ENCODE results near the gene INPPL1.
"Not testable (repeated sequence)": the region's sequence is repeated elsewhere in the genome, so short reads cannot be mapped to it uniquely, and the experiment has no call there.

The INPPL1 gene

GRCh38 chr11:72224564-72225410 is at the start of gene INPPL1:
Gene INPPL1, plus strand, starts transcription at chr11:72224767. Its CDS starts 218 bp downstream, at chr11:72224985.
- DNase-seq = no peak

- no peak for DNase-seq
Observed at GRCh38 chr11:72177656-72178055, 46.9 kb upstream of the INPPL1 start.

- no peak for DNase-seq
Observed at GRCh38 chr11:72179049-72179803, 45.3 kb upstream of the INPPL1 start.

GRCh38 chr11:72179804-72180396 is 44.7 kb upstream of the INPPL1 start:
- no peak for DNase-seq

- not testable (repeated sequence) for DNase-seq
Observed at GRCh38 chr11:72180892-72181552, 43.5 kb upstream of the INPPL1 start.

- DNase-seq = not testable (repeated sequence)
Observed at GRCh38 chr11:72181553-72181958, 43.0 kb upstream of the INPPL1 start.

- no peak for DNase-seq
Observed at GRCh38 chr11:72188267-72188666, 36.3 kb upstream of the INPPL1 start.

GRCh38 chr11:72189455-72190250 is 34.9 kb upstream of the INPPL1 start:
- no peak for DNase-seq

- no peak for DNase-seq
Observed at GRCh38 chr11:72190631-72191071, 33.9 kb upstream of the INPPL1 start.

GRCh38 chr11:72191961-72192381 is 32.6 kb upstream of the INPPL1 start, which contains the start of gene FOLR1:
Gene FOLR1, plus strand, starts transcription at chr11:72192140. Its CDS starts 34 bp downstream, at chr11:72192174.
- DNase-seq = no peak

- DNase-seq = no peak
Observed at GRCh38 chr11:72195518-72196270, 28.9 kb upstream of the INPPL1 start.

GRCh38 chr11:72201445-72201844 is 23.1 kb upstream of the INPPL1 start:
- DNase-seq = not testable (repeated sequence)

- DNase-seq = no peak
Observed at GRCh38 chr11:72202571-72202970, 22.0 kb upstream of the INPPL1 start.

GRCh38 chr11:72203163-72203562 is 21.4 kb upstream of the INPPL1 start:
- DNase-seq = no peak

- no peak for DNase-seq
Observed at GRCh38 chr11:72204886-72205285, 19.7 kb upstream of the INPPL1 start.

- DNase-seq = not testable (repeated sequence)
Observed at GRCh38 chr11:72206794-72207193, 17.8 kb upstream of the INPPL1 start.

- DNase-seq = no peak
Observed at GRCh38 chr11:72208281-72208680, 16.3 kb upstream of the INPPL1 start.

GRCh38 chr11:72209101-72209500 is 15.5 kb upstream of the INPPL1 start:
- no peak for DNase-seq

GRCh38 chr11:72216638-72217037 is 7.9 kb upstream of the INPPL1 start, which contains the start of gene FOLR2:
Gene FOLR2, plus strand, starts transcription at chr11:72216794. Its CDS starts 1,791 bp downstream, at chr11:72218585.
- DNase-seq = no peak

GRCh38 chr11:72217841-72218240 is 6.7 kb upstream of the INPPL1 start:
- DNase-seq = no peak

- no peak for DNase-seq
Observed at GRCh38 chr11:72218251-72218745, 6.3 kb upstream of the INPPL1 start.
